NCI-H460 (cell line): Measurements from ENCODE around the gene KRTAP10-1. TPM values are rescaled to one million over a fixed set of nuclear protein-coding genes. Genes with fewer than 3 reads are reported as not detected.
"Not testable (repeated sequence)": the region's sequence is repeated elsewhere in the genome, so short reads cannot be mapped to it uniquely, and the experiment has no call there.

ENCODE experiments used
- DNase-seq: peaks from one replicate; pipeline ENCODE4 v3.0.0-alpha.2; 2016; ENCODE audit warnings: low read depth; ENCODE audit errors: extremely low read depth
- polyA plus RNA-seq: library from polyadenylated mRNA; depleted of rRNA; stranded (reverse); fragments of >200 nt; gene quantifications from 2 replicates; pipeline ENCODE4 v1.2.3, GENCODE V29; 2014; cell fraction: nucleus; rRNA removed
- total RNA-seq: library from RNA; depleted of rRNA; stranded (reverse); fragments of >200 nt; shearing (Covaris generic); gene quantifications from 2 replicates; pipeline ENCODE4 v1.2.3, GENCODE V29; 2014; rRNA removed

KRTAP10-1 gene, protein sequence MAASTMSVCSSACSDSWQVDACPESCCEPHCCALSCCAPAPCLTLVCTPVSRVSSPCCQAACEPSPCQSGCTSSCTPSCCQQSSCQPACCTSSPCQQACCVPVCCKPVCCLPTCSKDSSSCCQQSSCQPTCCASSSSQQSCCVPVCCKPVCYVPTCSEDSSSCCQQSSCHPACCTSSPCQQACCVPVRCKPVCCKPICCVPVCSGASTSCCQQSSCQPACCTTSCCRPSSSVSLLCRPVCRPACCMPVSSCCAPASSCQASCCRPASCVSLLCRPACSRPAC
- total RNA-seq, result not detected in 2 replicates
- not detected in 2 replicates for polyA plus RNA-seq

DNA sequence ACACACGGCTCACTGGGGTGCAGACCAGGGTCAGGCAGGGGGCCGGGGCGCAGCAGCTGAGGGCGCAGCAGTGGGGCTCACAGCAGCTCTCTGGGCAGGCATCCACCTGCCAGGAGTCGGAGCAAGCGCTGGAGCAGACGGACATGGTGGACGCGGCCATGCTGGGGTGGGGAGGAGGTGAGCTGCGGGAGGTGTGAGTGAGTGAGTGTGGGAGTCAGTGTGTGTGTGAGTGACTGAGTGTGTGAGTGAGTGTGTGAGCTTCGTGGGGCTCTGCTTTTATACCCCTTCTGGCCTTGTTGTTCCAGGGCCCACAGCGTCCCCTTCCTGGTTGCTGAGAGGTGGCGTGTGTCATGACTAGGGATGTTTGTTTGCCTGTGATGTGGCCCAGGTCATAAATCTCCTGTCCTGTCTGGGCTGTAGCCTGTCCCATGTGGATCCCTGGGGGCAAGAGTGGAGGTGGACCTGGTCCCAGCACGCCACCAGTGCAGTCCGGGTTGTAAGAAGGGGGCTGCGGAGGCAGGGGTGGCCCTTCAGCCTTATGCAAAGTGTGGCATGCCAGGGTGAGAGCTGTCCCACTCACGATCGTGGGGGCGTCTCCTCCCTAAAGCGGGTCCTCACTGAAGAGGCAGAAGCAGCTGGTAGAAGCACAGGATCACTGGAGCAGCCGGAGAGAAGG lies at the start of gene KRTAP10-1:
Gene KRTAP10-1, minus strand, starts transcription at position 205 of the 676 bp plus-strand sequence. Its CDS starts 45 bp downstream, at position 160.
- DNase-seq, result no peak

DNA sequence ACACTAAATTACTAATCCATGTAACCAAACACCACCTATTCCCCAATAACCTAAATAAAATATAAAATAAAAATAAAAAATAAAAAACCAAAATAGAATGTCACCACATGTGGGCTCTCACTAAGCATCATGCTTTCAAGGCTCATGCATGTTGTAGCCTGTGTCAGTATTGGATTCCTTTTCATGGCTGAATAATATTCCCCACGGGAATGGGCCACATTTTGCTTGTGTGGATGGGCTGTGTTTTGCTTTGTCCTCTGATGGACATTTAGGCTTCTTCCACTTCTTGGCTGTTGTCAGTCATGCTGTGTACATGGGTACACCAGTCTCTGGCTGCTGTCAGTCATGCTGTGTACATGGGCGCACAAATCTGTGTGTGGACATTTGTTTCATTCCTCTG lies 49.1 kb upstream of the KRTAP10-1 start:
- DNase-seq, result no peak

DNA sequence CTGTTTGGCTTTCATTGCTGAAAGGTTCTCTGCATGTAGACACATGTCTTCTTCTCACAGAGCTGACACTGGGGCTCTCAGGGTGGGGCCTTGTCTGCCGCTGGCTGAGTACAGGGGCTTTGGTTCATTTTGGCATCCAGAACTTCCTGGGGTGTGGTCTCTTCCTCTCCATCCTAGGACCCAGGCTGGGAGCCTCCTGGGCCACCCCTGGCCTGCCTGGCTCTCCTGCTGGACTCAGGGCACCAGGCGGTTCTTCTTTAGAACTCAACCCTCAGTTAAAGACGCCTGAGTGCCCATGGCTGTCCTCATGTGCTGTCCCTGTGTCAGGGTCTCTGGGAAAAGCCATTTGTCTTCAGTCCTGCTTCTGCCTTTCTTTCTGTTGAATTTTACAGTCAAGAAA lies 45.9 kb upstream of the KRTAP10-1 start:
- no peak for DNase-seq

DNA sequence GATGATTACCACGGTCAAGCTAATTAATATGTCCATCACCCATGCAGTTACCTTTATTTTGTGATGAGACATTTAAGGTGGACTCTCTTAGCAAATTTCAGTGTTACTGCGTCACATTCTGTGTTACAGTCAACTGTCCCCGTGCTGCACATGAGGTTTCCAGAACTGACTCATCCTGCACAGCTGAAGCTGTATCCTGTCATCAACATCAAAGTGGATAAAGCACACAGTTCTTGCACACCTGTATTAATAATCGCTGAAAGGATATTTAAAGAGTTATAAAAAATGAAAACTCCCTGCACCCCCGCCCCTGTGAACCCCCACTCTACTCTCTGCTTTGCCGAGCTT lies 43.8 kb upstream of the KRTAP10-1 start:
- DNase-seq, result no peak

DNA sequence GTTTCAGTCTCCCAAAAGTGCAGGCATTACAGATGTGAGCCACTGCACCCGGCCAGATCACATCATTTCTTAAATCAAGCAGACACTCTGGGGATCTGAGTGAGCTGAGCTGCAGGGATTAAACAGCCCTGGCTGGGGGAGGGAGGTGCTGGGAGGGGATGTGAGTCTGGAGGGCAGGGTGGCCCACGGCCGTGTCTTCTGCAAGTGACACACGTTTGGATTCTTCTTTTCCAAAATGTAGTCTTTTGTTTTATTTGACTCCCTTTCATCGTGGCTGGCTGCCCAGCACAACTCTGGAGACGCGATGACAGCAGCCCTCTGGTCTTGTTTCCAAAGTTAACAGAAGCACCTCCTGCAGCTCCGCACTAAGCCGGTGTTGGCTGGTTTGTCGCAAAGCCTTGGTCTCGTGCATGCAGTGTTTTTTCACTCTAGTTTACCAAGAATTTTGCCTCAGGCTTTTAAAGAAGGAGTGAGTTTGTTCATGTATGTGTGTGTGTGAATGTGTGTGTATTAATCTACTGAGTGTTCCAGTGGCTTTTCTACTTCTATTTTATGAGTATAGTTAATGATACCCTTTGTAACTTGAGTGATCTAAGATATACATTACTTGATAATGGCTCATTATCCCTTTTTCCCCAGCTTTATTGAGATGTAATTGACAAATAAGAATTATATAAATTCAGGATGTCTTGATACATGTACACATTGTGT lies 43.2 kb upstream of the KRTAP10-1 start:
- DNase-seq, result no peak

DNA sequence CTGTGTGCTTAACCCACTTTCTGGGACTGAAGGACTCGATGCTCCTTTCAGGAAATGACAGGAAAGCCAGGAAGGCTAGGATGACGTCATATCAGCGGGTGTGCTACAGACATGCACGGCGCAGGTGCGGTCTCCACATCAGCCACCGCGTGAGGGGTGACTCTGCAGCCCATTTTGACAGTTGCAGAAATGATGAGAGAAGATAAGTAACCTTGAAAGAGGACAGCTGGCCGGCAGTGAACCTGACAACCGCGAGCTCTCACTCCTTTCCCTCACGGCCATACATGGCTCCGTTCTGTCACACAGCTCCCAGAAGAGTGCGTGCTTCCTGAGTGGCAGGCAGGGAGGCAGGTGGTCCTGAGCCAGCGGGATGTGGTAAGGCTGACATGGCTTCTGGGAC lies 42.1 kb upstream of the KRTAP10-1 start:
- DNase-seq, result no peak

DNA sequence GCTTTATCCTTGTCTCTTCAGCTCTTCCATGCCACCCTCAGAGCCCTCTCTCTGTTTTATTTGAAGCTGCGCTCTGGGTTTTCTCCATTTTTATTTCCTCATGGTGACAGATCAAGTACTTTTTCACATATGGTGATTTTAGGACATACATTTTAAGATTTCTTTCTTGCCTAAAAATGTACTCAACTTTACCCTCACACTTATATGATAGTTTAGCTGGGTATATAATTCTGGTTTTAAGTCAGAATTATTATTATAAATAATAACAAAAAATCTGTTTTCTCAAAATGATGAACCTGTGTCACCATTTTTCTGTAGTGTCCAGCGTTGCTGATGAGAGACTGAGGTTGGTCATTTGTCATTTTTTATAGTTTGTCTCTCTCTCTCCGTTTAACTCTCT lies 41.2 kb upstream of the KRTAP10-1 start:
- DNase-seq, result no peak

DNA sequence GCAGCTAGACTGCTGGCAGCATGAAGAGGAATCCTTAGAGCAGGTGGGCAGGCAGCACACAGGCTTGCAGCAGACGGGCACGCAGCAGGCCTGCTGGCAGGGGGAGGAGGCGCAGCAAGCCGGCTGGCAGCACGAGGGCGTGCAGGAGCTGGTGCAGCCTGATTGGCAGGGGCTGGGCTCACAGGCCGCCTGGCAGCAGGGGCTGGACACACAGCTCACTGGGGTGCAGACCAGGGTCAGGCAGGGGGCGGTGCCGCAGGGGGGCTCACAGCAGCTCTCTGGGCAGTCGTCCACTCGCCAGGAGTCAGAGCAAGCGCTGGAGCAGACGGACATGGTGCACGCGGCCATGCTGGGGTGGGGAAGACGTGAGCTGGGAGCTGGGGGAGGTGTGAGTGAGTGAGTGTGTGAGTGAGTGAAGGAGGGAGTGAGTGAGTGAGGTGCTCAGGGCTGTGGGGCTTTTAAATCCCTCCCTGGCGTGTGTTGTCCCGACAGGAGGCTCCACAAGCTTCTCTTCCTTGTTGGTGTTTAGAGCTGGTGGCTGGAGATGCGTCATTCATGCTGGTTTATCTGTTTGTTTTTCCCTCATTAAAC lies 40.3 kb upstream of the KRTAP10-1 start, which contains the start of gene KRTAP10-5:
Gene KRTAP10-5, minus strand, starts transcription at position 374 of the 591 bp plus-strand sequence. Its CDS starts 26 bp downstream, at position 348.
- DNase-seq, result not testable (repeated sequence)

DNA sequence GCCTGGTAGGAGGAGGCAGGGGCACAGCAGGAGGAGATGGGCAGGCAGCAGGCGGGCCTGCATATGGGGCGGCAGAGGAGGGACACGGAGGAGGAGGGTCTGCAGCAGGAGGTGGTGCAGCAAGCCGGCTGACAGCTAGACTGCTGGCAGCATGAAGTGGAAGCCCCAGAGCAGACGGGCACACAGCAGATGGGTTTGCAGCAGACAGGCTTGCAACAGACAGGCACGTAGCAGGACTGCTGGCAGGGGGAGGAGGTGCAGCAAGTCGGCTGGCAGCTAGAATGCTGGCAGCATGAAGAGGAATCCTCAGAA lies 39.8 kb upstream of the KRTAP10-1 start:
- DNase-seq, result no peak

DNA sequence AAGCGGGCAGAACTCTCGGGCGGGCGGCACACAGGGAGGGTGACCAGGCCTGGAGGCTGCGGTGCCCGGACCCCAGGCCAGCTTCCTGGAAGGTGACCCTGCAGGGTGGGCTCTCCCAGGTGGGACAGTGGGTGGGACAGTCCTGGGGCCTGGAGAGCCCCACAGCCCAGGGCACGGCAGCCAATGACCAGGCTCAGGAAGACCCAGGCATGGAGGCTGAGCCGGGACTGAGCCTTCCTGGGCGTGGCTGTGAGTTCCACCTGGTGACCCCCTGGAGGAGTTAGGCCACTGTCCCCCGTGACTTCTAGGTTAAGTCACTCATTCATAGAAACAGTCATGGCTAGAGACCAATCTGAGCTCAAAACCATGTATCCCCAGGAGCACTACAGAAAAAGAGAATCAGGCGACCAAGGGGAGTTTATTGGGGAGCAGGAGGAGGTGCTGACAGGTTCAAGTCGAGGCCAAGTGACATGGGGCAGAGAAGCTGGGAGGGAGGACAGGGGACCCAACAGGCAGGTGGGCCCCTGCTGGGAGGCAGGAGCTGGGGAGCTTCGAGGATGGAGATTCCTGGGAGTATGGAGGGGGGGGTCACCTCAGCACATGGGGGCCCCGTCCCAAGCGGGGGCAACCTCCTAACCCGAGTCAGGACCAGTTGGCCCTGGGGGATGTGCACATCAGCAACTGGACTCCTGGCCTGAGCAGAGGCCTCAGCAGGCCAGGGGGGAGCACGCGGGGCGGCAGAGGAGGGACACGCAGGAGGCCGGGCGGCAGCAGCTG lies 39.2 kb upstream of the KRTAP10-1 start:
- no peak for DNase-seq

DNA sequence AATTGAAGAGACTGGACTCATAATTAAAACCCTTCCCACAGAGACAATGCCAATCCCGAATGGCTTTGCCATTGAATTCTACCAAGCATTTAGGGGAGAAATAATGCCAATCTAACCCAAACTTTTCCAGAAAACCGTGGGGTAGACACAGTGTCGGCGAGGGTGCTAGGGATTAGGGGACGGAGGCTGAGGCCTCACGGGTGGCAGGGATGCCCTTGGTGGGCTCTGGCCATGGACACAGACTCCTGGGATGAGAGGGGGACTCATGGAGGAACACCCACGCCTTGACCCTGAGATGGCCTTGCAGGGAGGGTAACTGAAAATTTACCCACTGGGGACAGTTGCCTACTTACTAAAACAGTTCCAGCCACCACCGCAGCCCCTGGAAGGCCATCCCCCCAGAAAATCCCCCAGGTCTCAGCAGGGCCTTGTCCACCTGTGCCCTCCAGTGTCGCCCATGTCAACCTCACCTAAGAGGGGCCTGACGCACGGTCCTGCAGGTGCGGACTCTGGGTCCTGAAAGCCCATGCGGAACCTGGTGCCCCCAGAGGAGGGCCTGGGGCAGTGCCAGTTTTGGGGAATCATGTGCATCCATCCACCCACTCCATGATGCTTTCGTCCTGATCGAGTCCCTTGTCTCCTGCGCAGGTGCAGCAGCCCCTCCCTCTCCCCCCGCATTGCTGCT lies 38.5 kb upstream of the KRTAP10-1 start:
- DNase-seq, result no peak

DNA sequence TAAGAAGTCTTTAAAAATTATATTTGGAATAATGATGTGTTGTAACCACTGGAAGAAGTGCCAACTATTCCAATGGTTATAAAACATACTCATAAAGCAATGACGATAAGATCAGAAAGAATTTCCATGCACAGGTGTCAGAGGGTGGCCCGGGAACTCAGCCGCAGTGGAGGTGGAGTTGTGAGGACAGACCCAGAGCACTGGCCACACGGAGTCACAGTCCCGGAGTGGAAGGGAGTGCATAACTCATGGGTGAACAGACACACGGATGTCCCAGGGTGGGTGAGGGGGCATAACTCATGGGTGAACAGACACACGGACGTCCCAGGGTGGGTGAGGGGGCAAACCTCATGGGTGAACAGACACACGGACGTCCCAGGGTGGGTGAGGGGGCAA lies 36.0 kb upstream of the KRTAP10-1 start:
- DNase-seq, result no peak

DNA sequence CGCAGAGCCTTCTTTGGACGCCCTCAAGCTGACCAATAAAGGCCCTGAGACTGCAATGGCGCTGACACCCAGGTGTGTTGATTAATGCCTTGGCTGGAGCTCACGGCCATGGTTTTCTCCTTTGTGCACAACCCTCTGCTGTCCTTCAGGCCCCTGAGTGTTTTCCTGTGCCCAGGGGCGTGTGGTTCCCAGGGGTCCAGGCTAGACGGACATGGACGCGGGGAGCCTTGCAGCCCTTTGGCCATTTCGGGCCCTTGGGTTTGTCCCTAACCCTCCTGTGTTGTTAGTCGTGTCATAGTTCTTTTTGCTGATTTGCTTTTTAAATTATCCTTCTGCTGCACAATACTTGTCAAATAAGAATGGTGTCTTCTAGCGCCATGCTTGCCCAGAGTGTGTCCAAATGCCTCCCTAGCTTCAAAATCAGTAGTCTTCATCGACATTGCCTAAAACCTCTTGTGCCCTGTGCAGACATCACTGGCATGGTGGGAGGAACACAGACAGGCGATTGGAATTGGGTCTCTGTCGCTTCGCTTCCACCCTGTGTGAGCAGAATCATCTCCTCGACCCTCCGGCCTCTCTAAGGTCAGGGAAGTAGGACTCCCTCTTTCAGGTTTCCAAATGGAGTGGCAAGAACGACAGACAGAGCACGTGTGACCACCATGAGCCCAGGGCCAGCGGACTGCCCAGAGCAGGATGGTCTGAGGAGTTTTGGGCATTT lies 35.5 kb upstream of the KRTAP10-1 start:
- no peak for DNase-seq

DNA sequence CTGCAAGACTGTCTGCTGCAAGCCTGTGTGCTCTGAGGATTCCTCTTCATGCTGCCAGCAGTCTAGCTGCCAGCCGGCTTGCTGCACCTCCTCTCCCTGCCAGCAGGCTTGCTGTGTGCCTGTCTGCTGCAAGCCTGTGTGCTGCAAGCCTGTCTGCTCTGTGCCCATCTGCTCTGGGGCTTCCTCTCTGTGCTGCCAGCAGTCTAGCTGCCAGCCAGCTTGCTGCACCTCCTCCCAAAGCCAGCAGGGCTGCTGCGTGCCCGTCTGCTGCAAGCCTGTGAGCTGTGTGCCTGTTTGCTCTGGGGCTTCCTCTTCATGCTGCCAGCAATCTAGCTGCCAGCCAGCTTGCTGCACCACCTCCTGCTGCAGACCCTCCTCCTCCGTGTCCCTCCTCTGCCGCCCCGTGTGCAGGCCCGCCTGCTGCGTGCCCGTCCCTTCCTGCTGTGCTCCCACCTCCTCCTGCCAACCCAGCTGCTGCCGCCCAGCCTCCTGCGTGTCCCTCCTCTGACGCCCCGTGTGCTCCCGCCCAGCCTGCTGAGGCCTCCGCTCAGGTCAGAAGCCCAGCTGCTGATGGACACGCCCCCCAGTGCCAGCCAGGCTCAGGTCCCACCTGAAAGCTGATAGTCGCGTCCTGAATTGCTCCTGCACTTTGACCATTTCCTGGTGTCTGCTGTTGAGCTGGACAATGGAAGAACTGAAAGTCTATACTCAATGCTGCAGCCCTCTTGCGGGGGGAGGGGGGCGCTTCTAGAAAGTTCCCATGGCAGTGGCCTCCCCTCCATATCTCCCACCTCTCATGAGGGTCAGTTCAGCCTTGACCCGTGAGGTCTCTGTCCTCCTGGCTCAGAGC lies 34.7 kb upstream of the KRTAP10-1 start:
- no peak for DNase-seq

DNA sequence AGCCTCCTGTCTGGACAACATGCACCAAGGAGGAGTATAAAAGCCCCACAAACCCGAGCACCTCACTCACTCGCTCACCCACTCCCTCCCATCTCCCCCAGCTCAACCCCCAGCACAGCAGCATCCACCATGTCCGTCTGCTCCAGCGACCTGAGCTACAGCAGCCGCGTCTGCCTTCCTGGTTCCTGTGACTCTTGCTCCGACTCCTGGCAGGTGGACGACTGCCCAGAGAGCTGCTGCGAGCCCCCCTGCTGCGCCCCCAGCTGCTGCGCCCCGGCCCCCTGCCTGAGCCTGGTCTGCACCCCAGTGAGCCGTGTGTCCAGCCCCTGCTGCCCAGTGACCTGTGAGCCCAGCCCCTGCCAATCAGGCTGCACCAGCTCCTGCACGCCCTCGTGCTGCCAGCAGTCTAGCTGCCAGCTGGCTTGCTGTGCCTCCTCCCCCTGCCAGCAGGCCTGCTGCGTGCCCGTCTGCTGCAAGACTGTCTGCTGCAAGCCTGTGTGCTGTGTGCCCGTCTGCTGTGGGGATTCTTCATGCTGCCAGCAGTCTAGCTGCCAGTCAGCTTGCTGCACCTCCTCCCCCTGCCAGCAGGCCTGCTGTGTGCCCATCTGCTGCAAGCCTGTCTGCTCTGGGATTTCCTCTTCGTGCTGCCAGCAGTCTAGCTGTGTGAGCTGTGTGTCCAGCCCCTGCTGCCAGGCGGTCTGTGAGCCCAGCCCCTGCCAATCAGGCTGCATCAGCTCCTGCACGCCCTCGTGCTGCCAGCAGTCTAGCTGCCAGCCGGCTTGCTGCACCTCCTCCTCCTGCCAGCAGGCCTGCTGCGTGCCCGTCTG lies 33.8 kb upstream of the KRTAP10-1 start, which contains the start of gene KRTAP10-4:
Gene KRTAP10-4, plus strand, starts transcription at position 100 of the 827 bp plus-strand sequence. Its CDS starts 30 bp downstream, at position 130.
- DNase-seq, result not testable (repeated sequence)

DNA sequence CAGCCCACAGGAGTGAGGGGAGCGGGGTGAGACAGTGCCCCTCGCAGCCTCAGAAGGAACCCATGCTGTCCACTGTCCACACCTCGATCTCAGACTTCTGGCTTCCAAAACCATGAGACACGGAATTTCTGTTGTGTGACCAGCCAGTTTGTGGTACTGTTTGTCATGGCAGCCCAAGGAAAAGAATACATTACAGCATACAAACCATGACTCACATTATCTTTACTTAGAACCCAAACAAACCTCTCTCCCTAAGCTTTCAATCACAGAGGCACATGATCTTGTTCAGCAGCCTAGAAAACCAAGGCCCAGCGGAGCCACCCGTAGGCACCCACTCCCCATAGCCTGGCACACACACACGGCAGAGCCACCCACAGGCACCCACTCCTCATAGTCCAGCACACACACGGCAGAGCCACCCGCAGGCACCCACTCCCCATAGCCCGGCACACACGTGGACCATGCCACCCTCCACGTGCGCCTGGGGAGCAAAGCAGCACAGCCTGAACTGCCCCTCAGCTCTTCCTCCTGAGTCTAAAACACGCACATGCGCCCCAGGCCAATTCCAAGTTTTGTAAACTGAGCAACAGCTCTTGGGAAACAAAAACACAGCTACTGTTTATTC lies 33.1 kb upstream of the KRTAP10-1 start:
- DNase-seq, result no peak
